EH (cell line): Measurements from ENCODE around the gene FASTK.

ENCODE experiments used
- DNase-seq: peaks from one replicate; pipeline ENCODE4 v3.0.0-alpha.2; 2015; ENCODE audit warnings: low read depth

Gene FASTK

DNA sequence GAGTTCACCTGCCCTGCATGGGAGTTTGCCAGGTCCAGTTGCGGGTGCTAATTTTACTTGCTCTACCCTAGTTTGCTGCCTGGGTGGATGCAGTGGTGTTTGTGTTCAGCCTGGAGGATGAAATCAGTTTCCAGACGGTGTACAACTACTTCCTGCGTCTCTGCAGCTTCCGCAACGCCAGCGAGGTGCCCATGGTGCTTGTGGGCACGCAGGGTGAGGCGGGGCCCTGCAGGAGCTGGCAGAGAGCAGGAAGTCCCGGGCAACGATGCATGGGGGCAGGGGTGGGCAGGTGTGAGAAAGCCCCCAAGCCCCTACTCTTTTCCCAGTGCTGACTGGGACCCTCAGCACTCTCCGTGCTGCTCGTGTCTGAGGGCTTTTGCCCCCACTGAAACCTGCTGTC lies 37.0 kb upstream of the FASTK start:
- no peak for DNase-seq

GRCh38 chr7:151116603-151117440 lies 36.2 kb upstream of the FASTK start:
- DNase-seq: no peak

DNA sequence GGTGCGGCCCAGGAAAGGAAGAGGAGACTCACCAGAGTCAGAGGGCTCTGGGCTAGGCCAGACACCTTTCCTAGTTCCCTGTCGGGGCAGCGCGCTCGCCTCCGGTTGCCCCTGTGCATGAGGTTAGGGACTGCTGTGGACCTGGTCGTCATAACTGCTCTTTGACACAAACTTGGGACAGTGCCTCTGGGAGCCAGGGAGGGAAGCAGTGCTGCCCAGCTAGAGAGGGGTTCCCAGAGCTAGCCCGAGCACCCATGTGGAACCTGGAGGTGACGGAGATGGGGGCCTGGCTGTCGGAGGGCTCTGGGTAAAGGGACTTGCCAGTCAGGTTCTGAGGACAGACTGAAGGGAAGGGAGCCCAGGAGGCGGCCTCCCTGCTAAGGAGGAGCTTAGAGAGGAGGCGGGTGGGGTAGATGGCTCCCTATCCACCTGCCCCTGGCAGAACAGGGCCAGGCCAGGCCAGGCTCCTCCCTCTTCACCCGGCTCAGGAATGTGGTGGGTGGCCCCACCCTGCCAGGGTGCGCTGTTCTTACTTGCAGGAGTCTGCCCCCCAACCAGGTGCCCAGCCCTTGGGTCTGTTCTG lies 35.3 kb upstream of the FASTK start:
- DNase-seq: no peak

GRCh38 chr7:151115121-151115835 lies 34.7 kb upstream of the FASTK start:
- peak; percentile 55 for DNase-seq

DNA sequence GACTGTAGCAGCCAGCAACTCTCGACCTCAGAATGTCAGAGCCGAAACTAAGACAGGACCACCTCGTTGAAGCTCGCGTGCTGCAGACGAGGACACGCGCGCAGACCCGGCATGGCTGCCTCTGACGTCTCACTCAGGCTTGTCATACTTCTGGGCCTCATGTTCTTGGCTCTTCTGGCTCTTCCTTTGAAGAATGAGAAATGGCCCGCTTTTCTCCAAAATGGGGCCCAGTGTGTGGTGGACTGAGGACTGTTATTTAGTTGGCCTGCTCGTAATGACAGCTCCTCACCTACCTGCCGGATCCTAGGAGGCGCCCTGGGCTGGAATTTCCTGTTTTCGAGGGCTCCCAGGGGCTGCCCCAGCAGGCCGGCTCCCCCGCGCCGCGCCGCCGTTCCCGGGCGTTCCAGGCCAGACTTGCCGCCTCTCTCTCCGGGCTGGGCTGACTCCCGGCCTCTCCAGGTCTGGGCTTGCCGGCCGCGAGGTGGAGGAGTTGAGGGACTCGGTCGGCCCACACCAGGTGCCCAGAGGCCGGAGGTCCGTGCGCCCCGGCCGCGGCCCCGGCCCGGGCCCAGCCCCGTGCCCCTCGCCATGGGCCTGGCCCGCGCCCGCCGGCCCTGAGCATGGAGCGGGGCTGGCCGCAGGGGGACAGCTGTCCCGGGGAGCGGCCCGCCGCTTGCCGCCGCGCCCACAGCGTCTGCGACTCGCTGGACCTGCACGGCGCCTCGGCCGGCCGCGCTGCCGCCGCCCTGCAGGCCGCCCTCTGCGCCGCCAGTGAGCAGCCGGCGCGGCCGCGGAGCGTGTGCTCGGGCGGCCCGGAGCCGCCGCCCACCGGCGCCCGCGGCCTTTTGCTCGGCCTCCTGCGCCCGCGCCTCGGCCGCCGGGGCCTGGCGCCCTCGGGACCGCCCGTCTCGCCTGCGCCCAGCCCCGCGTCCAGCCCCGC lies 33.8 kb upstream of the FASTK start:
- DNase-seq: peak; percentile 25

DNA sequence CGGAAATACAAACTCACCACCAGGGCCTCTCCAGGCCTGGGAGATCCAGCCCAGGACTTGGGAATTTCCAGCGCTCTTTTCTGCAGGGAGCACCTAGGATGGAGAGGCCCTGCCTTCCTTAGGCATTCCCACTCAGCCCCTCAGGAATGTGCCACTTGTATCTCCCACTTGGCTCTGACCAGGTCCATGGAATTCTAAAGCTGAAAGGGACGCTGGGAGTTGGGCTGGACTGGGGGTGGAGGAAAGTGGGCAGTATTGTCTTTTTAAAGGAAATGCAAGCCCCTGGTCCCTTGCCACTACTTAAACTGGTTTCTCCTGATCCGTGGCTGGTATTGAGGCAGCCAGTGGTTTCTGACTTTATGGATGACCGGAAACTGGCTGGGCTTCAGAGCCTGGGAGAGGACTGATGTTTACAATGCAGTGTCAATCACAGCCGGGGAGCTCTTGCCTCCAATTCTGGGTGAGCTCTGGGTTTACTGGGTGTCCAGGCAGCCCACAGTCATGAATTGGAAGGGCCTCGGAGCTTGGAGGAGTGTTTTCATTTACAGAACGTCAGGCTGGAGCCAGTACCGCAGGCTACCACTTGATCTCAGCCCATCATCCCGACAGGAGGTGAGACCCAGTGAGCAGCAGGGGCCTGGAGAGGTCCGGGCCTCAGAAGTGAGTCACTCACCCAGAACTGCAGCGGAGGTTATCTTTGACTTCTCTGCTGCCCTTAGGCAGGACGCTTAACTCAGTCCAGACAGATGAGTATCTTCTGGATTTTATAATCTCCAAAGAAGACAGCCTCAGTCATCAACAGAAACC lies 32.9 kb upstream of the FASTK start:
- peak; percentile 96 for DNase-seq

GRCh38 chr7:151110941-151111645 lies 30.5 kb upstream of the FASTK start:
- peak; percentile 78 for DNase-seq

DNA sequence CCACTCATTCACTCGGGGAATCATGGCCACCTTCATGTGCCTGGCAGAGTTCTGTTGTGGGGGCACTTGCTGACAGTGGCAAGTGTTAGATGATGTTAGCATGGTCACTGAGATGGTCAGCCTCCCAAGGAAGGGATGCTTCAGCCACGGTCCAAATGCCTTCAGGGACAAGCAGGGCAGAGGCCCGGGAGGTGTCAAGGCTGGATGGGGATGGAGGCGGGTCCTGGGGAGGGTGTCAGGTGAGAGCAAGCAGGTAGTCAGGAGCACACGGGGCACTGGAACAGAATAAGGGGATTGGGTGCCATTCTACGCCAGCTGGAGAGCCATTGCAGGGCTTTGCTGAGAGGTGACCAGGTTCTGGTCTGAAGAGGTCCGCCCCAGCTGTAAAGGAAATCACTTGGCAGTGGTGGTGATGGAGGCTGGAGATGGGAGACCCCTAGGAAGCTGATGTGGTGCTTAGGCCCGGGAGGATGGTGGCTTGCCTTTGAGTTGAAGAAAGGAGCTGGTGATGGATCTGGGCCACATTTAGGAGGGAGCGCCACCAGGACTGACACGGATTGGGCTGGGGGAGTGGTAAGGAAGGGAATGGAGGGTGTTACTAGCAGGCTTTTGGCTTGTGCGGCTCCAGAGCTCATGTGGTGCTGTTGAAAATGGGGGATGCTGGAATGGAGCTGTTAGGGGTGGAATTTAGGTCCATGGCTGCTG lies 29.8 kb upstream of the FASTK start:
- DNase-seq: no peak

DNA sequence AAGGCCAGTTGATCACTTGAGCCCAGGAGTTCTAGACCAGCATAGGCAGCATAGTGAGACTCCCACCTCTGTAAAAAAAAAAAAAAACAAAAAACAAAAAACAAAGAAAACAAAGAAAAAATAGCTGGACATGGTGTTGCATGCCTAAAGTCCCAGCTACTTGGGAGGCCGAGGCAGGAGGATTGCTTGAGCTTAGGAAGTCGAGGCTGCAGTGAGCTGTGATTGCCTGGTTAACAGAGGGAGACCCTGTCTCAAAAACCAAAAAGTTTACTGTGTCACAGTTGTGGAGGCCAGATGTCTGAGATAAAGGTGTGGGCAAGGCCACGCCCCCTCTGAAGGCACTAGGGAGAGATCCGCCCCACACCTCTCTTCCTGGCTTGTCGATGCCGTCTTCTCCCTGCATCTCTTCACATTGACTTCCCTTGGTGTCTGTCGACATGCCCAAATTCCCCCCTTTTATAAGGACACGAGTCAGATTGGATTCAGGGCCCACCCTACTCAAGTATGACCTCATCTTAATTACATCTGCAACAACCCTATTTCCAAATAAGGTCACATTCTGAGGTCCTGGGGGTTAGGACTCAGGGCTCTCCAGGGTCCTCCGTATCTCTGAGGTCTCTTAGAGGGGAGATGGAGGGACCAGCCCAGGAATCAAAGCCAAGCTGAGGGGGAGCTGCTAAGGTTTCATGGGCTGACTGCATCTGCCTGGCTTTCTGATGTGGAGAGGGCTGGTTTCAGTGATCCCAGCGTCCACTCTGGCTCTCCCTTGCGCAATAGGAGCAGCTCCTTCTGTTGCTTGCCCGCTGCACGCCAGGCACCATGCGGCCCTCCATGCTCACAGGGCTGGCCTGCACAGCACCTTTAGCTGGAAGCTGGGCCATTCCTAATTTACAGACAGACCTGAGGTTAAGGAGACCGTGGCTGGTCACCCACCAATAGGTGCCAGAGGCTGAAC lies 28.8 kb upstream of the FASTK start:
- DNase-seq: peak; percentile 57

DNA sequence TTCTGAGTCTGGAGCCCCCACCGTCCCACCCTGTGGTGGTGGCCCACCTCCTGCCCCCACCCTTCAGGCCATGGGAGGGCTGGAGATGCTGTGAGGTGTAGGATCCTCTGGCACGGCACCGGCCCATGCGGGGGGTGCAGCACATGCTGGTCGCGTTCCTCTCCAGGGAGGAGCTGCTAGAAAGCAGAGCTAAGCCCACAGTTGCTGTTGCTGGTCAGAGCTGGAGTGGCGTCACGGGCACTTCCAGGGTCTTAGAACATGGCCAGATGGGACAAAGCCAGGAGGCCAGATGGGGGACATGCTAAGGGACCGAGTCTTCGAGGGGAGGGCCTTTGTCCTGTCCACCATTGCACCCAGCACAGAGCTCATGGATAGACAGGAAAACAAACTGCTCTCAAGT lies 27.3 kb upstream of the FASTK start:
- no peak for DNase-seq

DNA sequence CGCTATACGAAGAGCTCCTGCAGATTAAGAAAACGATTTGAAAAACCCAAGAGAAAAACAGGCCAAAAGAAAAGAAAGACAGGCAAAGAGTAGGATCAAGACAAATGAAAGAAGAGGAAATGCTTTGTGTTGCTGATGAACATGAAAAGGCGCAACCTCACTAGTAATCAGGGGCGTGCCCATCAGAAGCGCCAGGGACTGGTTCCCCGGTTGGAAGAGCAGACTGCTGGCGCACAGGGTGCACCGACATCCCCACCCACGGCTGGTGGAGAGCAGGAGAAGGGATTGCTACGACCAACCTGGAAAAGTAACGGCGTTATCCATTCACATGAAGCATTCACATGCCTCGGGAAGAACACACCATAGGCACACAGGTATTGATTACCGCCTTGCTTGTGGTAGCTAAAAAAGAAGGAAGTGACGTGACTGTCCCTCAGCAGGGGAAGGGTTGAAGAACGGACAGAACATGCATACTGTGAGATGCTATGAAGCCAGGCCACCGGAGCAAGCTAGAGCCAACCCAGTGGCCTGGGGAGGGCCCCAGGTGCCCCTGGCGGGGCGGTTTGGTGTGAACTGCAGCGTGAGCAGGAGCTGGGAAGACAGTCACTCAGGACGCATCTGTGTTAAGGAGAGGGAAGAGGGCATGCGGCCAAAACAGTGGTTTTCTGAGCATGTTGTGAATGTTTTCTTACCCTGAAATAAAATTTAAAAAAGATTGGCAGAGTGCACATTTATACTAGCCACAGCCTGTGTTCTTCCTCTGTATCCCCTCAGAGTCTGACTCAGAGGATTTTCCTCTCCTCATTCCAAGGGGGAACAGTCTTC lies 24.0 kb upstream of the FASTK start:
- peak; percentile 96 for DNase-seq

GRCh38 chr7:151103973-151104372 lies 23.4 kb upstream of the FASTK start:
- DNase-seq: no peak

- no peak for DNase-seq
These were observed 22.4 kb upstream of the FASTK start for GRCh38 chr7:151102991-151103390.

- DNase-seq: no peak
These were observed 21.2 kb upstream of the FASTK start for GRCh38 chr7:151101621-151102396.

GRCh38 chr7:151100921-151101320 lies 20.3 kb upstream of the FASTK start:
- DNase-seq: no peak

DNA sequence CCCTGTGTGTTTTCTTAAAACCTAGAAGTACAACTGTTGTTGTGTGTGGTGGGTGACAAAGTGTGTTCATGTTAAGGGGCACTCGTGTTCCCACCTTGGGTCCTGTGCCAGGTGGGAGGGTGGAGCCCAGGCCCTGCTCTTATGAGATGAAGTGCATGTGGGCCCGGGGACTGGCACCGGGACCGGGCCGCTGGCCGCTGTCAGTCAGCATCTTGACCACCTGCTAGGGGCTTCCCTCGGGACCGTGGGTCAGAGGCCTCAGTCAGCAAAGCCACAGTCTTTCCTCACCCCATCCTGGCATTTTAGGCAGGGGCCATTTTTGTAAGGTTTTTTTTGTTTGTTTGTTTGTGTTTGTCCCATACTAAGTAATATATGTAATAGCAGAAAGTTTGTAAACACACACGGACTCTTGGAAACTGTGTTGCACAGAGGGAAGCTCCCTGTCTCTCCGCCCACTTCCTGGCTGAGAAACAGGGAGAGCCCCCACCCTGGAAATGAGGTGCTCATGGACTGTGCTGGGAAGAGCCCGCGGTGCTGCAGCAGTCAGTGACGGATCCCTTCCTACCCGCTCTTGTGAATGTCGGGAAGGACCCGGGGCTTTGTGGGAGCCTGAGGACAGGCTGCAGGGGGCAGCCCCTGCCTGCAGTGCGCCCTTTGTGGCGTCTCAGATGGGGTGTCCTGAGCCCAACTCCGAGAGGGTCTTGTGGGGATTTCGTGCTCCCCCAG lies 19.0 kb upstream of the FASTK start:
- DNase-seq: no peak
